HG03575 (cell line): ENCODE results near the gene DSC2.

Source experiments
- ATAC-seq: cut with Tn5 transposase; IDR thresholded peaks from one replicate; pipeline ENCODE4 v1.9.1; 2021; ENCODE audit not compliant: unreplicated experiment, insufficient number of reproducible peaks, low FRiP score; ENCODE audit errors: extremely low read depth

DSC2 gene

DNA sequence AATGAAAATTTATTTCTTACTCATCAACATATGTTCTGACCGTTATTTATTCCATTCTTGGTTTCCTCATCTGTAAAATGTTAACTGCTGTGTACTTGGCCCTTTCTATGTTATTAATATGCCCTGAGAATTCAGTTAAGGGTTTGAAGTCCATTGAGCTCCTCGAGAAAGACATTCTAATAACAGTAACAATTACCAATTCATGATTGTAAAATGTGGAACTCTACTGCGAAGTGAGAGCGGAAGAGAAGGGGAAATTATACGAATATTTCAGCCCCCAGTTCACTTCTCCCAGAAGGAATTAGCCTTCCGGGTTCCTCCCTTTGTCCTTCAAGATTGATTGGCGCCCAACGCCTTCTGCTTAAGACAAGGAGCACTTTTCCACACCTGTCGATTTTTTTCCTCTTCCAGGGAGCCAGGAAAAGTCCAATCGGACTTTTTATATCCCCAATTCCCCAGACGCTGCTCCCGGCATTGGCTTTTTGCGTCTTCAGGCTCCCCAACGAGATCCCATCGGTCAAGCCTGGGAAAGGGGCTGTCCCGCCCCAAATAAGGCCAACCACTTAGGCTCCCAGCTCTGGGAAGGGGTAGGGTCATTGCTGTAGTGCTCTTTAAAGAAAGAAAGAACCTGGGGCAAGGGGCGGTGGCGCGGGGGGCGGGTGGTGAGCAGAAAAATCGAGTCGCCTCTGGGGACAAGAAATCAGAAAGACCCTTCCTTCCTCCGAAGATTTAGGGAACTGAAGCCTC, 1.6 kb downstream of the DSC2 start:
- ATAC-seq: no peak

DNA sequence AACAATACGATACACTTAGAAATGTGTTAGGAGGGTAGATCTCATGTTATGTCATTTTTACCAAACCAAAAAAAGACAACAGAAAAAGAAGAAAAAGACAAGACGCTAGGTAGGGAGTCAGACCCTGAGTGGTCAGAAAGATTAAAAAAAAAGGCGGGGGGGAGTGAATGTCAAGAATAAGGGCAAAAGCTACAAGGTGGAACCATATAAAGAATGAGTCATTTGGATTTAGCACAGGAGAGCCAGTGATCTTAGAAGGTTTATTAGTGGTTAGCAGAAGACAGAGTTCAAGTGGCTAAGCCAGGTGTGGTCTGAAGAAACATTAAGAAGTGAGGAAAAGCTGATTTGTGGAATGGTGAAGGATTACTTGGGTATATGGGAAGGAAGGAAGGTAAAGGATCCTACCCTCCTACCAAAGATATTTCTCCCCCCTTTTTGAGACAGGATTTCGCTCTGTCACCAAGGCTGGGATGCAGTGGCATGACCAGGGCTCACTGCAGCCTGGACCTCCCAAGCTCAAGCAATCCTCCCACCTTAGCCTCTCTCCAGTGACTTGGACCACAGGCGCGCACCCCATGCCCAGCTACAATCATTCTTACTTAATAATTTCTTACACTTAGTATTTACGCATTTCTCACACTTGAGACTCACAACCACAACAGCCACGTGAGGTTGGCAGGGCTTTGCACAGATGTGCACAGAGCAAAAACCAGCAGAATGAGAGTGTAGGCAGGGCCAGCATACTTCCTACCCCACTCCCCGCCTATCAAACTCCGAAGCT, 2.6 kb downstream of the DSC2 start:
- ATAC-seq: no peak

DNA sequence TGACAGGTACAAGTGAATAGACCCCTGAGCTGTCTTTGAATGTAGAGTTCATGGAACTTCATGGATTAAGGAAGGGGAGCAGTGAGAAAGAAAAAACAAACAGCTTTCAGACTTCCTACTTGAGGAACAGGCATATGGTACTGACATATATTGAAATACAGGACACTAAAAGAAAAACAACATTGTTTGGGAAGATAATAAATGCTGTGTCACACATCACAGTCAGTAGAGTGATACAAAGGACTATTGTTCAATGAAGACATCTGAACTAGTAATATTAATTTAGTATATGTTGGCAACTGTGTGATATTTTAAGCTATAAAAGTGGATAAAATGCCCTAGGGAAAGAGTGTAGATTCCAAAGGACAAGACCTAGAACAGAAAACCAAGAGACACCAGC, 3.3 kb downstream of the DSC2 start:
- ATAC-seq: no peak

DNA sequence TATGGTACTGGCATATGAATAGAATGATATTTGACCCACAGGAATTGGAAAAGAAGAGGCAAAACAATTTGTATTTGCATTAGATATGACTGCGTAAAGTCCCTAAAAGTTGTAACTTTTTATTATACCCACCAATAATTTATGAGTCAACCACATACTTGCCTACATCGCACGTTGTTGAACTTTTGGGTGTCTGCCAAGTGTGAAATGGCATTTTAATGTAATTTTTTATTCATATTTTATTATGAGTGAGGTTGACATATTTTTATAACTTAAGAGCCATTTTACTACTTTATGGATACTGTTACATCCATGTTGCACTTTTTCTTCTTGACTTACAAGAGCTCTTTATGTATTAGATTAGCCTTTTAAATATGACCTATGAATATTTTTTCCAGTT, 4.6 kb downstream of the DSC2 start:
- no peak for ATAC-seq

DNA sequence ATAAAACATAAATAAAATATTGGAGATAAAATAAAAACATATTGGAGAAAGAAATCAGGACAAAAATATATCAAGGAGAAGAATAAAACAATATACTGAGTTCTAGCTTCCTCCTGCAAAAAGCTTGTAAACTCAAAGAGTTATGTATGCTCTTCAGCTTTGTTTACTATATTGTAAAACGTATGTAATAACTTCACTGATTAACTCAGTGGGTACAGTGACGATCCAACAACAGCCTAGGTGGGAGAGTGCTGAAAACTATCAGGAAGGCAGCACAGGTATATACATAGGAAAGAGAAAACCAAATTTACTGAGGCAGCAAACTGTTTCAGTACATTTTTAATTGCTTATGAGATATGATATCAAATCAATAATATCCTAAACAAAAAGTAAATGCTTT, 8.3 kb downstream of the DSC2 start:
- no peak for ATAC-seq

DNA sequence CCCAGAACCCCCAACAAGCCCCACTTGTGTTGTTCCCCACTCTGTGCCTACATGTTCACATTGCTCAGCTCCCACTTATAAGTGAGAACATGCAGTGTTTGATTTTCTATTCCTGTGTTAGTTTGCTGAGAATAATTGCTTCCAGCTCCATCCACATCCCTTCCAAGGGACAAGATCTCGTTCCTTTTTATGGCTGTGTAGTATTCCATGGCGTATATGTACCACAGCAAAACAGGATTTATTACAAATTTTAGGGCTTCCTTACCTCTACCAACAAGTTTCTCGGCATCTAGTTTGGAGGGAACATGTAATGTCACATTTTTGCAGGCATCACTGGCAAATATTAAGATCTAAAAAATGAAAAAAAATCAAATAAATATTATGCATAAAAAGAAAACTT, 8.9 kb downstream of the DSC2 start:
- ATAC-seq: no peak

DNA sequence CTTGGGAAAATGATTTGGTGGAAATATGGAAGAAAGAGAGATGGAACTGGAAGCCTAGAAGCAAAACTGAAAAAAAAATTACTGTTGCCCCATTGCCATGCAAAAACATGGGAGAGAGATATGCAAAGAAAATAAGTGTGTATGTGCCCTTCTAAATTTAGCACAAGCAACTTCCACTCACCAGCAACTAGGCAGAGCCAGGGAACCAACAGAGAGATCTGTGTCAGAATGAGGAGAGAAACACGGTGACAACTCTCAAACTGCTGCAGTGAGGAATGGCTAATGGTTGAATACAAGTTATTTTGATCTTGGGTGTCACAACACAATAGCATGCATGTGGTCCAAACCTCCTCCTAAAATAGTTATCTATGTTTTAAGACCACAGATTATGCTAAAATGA, 10.9 kb downstream of the DSC2 start:
- ATAC-seq: no peak

DNA sequence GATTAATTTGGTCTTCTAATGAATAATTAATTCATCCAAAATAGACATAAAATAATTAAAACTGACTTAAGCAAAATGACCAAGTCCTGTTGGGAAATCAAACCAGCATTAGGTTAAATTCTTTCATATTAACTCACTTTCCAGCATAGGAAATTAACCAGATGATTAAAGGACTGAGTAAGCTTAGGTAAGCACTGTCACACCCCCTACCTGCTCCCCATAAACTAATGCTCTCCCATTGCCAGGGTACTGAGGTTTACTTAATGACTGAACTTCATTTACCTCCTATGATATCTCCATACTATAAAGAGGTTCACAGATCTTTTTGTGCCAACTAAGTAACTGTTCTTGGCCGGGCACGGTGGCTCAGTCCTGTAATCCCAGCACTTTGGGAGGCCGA, 13.7 kb downstream of the DSC2 start:
- ATAC-seq: no peak

DNA sequence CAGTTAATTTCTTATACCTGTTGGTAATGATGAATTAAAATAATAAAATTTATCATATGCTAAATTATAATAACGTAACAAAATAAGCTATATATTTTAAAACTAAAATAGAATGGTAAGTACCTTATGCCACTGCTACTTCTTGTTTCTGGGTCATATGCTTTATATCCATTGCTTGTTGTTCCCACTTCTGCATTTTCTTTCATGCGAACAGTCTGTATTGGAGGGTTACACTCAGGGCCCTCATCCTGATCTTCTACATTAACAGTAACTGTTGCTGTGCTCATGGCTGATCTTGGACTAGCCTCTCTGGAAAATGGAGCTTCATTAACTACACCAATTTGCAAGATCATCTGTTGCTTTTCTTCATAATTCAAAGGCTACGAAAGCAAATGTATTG, 22.2 kb downstream of the DSC2 start:
- no peak for ATAC-seq

DNA sequence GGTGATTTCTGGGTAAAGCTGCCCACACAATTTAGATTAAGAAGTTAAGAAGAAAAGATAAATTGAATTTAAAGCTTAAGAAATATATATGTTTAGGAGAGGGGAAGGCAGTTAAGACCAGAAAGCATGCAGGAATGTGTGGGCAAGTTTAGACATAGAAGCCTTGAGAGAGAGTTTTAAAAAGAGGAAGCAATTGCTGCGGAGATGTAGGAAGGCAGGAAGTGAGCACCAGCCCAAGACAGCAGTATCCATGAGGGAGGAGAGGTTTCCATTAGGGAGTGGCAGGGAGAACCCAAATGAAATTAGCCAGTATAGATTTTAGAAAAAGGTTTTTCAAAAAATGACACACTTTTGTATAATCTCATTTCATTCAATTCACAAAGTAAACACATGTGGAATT, 24.3 kb downstream of the DSC2 start:
- ATAC-seq: no peak

DNA sequence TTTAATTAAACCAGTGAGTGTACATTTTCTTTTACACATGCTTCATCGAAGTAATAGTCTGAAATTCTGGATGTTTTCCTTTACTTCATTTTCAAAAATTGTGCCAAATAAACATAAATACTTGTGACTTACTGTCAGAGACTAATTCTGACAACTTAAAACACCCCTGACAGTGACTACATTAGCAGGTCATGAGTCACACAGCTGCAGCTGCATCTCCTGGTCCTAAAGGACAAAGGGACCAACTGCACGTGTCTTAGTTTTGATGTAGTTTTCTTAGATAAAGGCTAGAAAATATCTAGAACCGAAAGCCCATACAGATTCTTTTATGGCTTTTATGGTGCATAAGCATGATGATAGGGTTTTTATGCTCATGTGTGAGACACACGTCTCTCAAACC, 30.0 kb downstream of the DSC2 start:
- ATAC-seq: no peak

DNA sequence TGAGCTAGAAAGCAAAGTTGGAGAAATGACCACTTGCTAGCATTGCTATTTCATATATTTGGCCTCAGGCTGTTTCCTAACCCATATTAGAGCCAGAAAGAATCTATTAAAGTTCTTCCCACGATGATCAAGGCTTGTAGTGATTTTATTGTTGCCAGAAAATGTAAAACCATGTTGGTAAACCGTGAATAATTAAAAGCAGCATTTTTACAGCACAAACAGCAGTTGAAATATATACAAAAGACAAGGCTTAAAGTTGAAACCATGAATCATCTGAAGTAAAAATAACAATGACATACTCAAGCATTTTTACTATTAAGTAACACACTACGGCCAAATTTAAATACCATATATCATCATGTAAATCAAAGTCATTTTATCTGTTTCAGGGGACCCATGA, 32.0 kb downstream of the DSC2 start:
- ATAC-seq: no peak

DNA sequence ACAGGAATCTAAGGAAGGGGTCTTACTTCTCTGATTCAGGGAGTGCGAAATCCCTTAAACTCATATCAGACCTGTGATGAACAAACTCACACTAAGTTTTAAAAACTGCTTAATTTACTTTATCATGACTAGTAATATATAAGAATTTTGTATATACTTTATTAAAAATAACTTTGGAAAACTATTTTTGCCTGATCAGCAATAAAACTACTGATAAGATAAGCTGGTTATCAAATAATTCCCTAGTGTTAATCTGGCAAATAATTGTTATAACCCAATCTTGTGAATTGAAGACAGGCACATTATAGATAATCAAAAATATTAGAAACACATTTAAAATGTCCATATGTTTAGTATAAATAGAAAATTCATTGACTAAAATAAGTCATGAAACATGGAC, 36.0 kb downstream of the DSC2 start:
- no peak for ATAC-seq

DNA sequence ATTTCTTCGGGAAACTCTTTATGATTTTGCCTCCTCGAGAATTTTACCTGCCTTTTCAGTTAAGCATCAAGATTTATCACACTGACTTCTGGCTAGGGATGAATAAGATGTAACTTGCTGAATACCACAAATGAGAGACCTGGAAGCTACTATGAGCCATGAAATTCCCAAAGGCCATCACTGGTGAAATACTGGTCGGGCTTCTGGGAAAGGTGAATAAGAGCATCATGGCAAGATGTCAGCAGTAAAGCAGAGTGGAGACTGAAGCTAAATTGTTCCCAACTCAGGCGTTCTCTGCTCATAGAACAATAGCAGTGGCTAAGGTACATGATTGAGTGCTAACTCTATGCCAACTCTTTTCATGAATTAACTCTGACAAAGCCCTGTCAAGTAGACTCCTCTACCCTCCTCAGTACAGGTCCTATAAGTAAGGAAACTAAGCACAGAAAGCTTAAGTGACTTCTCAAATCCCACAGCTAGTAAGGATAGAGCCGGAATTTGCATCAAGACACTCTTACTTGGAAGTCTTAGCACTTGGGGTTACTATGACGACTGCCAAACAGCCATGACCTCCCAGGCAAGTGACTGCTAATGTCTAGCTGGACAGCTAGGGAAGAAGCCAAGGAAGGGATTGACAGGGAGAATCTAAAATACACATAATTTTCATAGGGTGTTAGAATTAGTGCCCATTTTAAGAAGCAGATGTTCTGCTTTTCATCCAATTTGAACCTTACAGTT, 37.0 kb downstream of the DSC2 start:
- no peak for ATAC-seq

DNA sequence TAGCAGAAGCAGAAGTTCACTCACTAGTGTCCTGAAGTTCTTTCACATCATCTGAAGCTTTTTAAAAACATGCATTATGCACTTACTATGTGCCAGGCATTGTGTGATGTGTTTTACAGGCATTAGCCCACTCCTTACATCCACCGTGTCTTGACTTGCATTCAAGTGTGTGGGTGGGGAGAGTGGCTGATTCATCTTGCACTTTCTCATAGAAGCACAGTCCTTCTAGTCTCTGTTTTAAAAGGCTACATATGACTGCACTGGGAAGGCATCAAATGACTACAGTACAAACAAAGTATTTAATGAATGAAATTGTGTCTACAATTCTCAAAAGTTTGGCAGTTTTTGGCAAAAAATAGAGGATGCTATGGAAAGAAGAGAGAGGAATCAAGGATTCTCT, 38.1 kb downstream of the DSC2 start:
- peak; percentile 55 for ATAC-seq

DNA sequence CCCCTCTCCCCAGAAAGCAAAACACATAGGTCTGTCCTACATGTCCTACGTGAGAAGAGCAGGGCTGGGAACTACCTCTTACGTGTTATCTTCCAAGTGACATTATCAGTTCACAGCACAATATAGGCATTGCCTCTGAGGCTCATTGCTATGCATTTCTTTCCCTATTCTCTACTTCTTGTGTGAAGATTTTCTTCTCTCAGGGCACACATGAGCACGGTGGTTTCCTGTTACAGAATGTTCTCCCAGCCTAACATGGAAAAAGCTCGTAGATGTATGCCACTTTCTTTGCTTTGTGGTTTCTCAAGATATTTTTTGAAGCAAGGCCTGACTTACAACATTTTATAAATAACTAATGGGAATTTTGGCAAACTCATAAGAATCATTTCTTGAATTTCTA, 40.3 kb downstream of the DSC2 start:
- ATAC-seq: no peak

DNA sequence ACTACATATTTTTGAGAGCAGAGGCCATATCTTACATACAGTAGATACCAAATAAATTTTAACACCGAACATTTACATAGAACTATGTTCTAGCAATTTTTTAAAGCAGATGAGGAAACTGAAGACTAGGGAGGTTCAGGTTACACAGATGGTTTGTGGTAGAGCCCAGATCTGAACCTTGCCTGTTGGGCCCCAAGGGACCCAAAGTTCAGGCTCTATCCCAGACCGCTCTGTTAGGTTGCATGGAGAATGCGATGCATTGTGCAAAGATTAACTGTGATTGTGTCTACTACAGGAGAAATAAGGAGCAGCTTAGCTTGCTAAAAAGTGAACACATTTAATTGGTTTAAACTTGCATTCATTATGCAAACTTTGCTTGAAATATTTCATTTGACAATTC, 43.3 kb downstream of the DSC2 start:
- no peak for ATAC-seq

DNA sequence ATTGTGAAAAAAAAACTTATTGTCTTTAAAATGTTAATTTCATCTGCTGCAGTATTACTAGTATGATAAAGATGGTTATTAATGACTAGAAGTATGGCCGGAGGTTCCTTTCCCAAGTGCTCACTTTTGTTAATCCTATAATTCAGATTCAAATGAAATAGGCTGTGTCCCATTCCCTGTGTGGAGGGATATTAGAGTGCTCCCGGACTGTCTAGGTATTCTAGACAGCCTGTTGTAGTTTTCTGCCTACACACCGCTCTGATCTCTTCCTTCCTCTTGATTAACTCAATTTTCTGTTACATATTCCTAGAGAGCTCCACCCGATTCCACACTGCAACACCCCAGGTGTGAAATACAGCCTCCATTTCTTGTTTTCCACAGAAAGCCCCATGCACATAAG, 44.3 kb downstream of the DSC2 start:
- ATAC-seq: no peak

DNA sequence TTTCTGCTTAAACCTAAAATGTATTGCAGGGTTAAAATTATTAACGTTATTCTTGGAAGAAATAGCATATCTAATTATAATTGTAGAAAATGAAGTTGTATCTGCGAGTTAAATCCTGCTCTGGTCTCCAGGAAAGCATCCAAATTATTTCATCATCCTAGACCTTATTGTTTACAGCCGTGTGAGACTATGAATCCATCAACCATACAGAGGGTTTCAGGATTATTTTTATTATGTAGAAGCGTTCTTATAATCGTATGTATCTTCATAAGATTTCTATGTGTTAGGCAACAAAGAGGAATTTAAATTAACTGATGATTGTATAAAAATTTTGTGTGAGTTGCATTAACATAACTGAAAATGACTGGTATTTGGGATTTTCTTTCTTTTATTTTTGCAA, 45.2 kb downstream of the DSC2 start:
- no peak for ATAC-seq

DNA sequence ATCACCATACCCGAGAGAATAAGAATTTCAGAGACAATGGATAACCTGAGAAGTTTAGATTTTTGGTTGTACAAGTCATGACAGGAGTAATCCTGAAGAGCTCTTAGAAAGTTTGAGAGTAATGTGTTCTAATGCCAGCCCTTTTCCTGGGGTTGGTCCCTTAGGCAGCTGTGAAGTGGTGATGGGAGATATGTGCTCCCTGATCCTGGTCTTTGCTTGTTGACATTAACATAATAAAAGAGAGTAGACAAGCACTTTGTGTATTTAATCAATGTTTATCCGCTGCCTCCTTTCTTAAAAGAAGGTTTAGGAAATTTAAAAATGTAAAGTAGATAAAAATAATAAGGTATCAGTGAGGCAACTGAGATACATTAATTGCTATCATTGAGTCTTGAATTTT, 45.9 kb downstream of the DSC2 start:
- no peak for ATAC-seq
